AG09309 (cell line): Measurements from ENCODE around the gene EMCN.

Source experiments
- DNase-seq: peaks from one replicate; pipeline ENCODE4 v3.0.0-alpha.2; 2010; ENCODE audit warnings: low read depth
- H3K4me3 ChIP-seq: 2 replicates; pipeline ENCODE4 v1.5.1; 2011; ENCODE audit warnings: mild to moderate bottlenecking, low read depth, low read length, moderate library complexity; ENCODE audit not compliant: control insufficient read depth
- CTCF ChIP-seq: IDR thresholded peaks from 2 replicates; pipeline ENCODE4 v1.5.1; 2011; ENCODE audit warnings: mild to moderate bottlenecking, low read depth, low read length, inconsistent platforms; ENCODE audit not compliant: insufficient read depth, control insufficient read depth; ENCODE audit errors: missing control alignments

The EMCN gene

GRCh38 chr4:100516225-100516624 is 1.6 kb downstream of the EMCN start:
- no peak for DNase-seq
- H3K4me3 ChIP-seq, result no peak overlapping the region
- no peak for TF ChIP-seq CTCF

GRCh38 chr4:100511896-100512295 is 5.9 kb downstream of the EMCN start:
- DNase-seq, result no peak

GRCh38 chr4:100510551-100510950 is 7.3 kb downstream of the EMCN start:
- no peak for DNase-seq

More at GRCh38 chr4:100511896-100512295, 5.9 kb downstream of the EMCN start:
- no peak for TF ChIP-seq CTCF
- no peak overlapping the region for H3K4me3 ChIP-seq

GRCh38 chr4:100509386-100509785 is 8.4 kb downstream of the EMCN start:
- TF ChIP-seq CTCF, result no peak
- no peak overlapping the region for H3K4me3 ChIP-seq
- DNase-seq, result no peak

More at GRCh38 chr4:100510551-100510950, 7.3 kb downstream of the EMCN start:
- no peak overlapping the region for H3K4me3 ChIP-seq
- no peak for TF ChIP-seq CTCF

- no peak for DNase-seq
- no peak overlapping the region for H3K4me3 ChIP-seq
- TF ChIP-seq CTCF, result no peak
Observed at GRCh38 chr4:100508691-100509090, 9.1 kb downstream of the EMCN start.

- H3K4me3 ChIP-seq, result no peak overlapping the region
- no peak for DNase-seq
- TF ChIP-seq CTCF, result no peak
Observed at GRCh38 chr4:100504086-100504874, 13.5 kb downstream of the EMCN start.

GRCh38 chr4:100497791-100498190 is 20.0 kb downstream of the EMCN start:
- DNase-seq, result no peak
- no peak for TF ChIP-seq CTCF
- no peak overlapping the region for H3K4me3 ChIP-seq
